DMS153 treated with DMSO at 0.1 percent for 48 hours (cell line): ENCODE measurements around the gene HSPA12B.

ENCODE experiments used
- DNase-seq: peaks from one replicate; lab custom pipeline; 2025; ENCODE audit not compliant: unreplicated experiment; lab: John Stamatoyannopoulos, UW

The HSPA12B gene

DNA sequence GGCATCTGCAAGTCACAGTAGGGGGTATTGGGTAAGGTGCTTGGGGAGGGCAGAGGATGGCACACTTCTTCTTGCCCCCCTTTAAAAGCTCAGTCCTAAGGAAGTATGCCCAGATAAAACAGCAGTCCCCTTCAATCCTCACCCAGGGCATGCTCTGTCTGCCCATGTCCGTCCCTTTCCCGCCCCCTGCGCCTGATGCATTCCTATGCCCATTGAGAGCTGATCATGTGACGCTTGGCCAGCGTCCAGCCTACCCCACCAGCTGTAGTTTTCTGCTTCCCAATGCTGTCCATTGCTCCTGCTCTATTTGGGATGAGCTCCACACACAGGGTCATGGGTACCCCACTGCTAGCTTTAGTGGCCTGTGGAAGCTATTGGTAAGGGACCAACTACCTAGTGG lies 28.4 kb upstream of the HSPA12B start:
- no peak for DNase-seq

DNA sequence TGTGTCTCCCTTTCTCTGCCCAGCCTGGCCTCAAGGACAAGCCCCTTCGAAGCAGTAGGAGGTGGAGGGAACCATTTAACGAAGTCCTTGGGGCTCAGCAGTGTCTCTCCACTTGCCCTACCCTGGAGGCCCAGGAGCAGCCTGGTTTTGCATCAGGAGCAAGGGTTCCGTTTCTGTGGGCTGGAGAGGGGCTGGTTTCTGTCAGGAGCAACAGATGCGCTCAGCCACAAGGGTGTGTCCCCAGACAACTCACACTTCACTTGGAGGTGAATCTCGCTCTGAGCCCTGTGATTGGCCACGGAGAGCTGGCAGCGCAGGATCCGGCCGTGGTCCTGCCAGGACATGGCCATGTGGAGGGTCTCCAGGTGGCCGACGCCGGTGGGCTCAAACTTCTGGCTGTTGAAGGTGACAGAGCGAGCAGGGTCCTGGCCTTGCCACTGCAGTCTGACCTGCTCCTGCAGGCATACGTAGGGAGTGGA lies 27.0 kb upstream of the HSPA12B start:
- no peak for DNase-seq

DNA sequence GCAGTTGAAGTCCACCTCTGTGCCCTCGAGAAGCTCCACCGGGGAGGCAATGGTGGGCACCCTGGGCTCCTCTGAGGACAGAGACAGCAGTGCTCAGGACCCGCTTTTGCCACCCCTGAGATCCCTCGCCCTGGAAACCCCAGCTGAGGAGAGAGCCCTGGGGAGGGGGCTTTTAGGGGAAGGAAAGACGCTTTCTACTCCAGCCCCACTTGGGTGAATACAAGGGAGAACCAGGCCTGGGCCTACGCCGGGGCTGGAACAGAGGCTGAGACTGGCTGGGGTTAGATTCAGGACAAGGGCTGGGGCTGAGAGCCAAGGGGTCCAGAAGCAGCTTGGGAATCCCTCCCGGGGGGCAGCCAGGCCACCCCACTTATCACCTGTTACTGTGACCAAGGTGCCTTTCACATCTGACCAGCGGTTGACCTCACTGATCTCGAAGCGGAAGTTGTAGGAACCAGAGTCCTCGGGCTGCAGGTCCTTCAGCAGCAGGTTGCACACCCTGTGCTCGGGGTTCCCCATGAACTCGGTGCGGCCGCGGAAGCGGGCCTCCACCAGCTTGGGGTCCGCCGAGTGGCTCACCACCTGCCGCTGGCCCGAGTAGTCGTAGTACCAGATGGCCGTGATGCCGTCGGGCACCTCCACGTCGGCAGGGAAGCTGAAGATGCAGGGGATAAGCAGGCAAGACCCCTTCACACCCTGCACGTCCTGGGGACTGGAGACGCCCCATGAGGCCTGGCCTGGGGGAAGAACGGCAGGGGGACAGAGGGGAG lies 26.3 kb upstream of the HSPA12B start:
- no peak for DNase-seq

DNA sequence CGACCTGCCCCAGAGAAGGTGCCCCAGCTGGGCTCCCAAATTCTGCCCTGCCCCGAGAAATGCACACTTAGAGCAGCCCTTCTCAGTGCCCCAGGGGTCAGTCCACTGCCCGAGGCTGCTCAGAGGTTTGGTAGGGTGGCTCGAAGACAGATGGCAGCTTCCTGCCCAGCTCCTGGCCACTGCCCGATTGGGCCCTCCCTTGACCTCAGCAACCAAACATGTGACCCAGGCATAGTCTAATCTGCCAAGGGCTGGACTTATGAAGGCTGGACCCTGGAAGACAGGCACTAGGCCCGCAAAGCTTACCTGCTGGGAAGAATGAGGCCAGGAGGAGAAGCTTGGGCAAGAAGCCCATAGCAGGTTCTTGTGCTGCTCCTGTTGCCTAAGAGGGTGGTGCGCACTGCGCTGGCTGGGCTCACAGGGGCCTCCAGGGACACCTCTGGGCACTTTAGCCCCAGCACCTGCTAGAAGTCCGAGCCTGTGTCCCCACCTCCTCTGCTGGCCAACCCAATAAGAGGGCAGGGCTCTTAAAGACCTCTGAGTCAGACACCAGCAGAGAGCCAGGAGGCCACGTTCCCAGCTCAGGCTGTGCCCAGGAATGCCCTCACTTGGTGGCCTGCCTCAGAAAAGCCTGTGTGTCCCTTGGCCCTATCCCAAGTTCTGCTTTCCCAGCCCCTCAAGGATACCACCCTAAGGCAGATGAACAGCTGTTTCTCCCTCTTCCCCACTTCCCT lies 25.5 kb upstream of the HSPA12B start:
- no peak for DNase-seq

GRCh38 chr20:3707508-3707899 lies 25.0 kb upstream of the HSPA12B start:
- no peak for DNase-seq

- no peak for DNase-seq
Measured at GRCh38 chr20:3710011-3710466, 22.4 kb upstream of the HSPA12B start.

DNA sequence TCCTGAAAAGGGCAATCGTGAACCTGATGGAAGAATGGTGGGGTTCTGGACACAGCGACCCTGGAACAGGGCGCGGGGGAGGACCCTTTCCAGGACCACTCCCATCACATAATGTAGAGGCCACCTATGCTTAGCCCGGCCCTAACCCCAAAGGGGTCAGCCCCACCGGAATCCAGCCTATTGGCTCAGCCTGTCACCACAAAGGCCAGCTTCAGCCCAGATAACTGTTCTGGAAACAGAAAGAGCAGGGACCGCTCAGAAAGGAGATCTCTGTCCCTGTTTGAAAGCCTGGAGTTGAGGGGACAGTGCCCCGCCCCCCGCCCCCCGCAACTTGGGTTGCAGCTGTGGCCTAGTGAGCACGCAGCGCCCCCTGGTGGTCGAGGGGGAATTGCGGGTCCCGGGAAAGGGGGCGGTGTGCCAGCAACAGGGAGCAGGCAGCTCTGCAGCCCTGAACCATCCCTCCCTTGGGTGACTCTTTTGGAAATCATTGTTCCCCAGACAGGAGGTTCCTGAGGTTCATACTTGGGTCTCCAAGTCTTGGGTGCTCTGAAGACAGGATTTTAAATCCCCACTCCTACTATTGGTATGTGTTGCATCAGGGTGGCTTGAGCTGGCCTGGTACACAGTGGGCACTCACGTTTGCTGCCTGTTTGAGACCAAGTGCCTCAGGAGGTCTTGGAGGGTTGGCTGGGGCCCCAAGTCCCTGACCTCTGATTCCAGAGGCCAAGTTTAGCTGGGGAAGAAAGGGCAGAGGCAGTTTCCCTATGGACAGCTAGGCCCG lies 21.6 kb upstream of the HSPA12B start:
- peak; percentile 11 for DNase-seq

- no peak for DNase-seq
Measured at GRCh38 chr20:3711484-3711941, 21.0 kb upstream of the HSPA12B start.

- no peak for DNase-seq
Measured at GRCh38 chr20:3712279-3712873, 20.1 kb upstream of the HSPA12B start, which contains the start of gene SIGLEC1. Gene SIGLEC1 (minus strand): TSS chr20:3712600. CDS start chr20:3707128, 5,472 bp downstream.

DNA sequence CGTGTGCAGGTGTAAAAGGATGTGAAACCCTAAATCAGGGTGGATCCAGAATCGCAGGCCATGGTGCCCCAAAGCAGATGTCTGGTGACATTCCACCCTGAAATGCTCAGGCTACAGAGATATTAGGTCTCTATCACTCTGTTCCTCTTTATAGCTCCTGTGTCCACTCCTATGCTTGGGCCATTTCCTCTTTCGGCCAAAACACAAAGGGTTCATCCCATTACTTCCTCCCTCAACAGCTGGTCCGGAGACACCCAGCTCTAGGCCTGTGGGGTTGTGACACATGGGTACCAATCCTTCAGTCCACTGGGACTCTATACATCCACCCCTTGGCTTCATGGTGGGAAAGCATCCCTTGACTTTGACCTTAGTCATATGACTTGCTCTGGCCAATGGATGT lies 18.4 kb upstream of the HSPA12B start:
- DNase-seq = no peak

DNA sequence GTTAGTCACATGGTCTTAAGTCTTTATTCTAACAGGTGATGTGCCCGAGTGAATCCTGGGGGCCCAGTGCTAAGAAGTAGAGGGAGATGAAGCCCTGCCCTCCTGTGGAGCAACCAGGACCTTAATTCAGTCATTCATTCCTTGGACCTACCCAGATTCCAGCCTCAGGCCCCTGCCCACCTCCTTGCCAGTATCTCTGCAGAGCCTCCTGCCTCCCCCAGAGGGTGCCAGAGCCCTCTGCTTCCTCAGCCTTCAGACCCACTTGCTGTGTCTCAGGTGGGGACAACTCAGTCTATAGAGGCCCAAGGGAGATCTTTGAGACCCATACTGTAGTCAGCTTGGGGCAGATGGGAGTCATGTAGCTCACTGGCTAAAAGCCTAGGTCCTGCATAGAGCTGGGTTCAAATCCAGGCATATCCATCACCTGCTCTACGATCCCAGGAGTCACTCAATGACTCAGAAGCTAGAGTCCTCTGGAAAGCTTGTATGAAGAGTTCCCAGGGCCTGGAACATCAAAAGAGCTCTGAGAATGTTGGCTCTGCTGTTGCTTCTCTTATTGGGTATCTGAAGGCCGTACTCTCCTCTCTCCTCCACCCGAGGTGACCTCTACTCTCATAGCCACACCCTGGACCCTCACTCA lies 16.2 kb upstream of the HSPA12B start:
- peak; percentile 6 for DNase-seq

- no peak for DNase-seq
Measured at GRCh38 chr20:3719046-3719445, 13.4 kb upstream of the HSPA12B start.

DNA sequence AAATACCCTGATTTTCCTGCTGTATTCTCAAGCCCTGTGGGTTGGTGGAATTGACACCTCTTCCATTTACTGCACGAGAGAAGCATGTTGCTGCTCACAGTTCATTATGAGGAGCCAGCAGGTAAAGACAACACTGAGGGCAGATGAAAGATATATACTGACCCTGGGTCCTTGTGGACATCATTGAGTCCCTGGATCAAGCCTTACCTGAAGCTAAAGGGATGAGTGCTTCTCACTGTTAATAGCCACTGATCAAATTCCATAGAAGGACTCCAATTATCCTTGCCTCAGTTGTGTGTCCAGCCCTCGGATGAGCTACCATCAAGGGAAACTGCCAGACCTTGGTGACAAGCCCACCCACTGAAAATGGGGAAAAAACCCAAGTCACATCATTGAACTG lies 12.4 kb upstream of the HSPA12B start:
- no peak for DNase-seq

GRCh38 chr20:3720626-3721025 lies 11.9 kb upstream of the HSPA12B start:
- no peak for DNase-seq

- DNase-seq = no peak
Measured at GRCh38 chr20:3721912-3722311, 10.6 kb upstream of the HSPA12B start.

DNA sequence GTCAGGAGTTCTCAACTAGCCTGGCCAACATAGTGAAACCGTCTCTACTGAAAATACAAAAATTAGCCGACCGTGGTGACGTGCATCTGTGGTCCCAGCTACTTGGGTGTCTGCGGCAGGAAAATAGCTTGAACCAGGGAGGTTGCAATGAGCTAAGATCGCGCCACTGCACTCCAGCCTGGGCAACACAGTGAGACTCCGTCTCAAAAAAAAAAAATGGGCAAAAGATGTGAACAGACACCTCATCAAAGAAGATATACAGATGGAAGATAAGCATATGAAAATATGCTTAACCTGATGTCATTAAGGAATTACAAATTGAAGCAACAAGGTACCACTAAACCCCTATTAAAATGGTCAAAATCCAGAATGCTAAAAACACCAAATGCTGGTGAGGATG lies 9.2 kb upstream of the HSPA12B start:
- DNase-seq = no peak

GRCh38 chr20:3724356-3724755 lies 8.1 kb upstream of the HSPA12B start:
- DNase-seq = no peak

DNA sequence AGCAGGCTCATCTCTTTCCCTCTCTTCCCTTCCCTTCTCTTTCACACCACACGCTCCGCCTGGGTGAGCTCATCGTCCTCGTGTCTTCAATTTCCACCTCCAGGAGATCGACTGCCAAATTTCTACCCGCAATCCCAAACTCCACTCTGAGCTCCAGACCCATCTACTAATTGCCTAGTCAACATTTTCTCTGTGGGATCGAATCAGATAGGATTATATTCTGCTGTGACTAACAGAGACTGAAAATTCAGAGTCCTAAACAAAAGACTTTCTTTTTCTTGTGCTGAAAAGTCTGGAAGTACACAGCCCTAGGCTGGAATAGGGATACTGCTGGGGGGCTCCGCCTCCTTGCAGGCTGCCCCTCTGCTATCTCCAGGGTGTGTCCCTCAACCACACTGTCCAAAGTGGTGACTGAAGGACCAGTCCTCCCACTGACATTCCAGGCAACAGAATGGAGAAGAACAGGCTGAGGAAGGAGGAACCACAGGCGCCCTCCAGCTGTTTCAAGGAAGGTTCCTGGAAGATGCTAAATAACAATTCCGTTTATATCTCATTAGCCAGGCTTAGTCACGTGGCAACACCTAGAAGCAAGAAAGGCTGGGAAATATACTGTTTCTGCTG lies 5.0 kb upstream of the HSPA12B start:
- no peak for DNase-seq

DNA sequence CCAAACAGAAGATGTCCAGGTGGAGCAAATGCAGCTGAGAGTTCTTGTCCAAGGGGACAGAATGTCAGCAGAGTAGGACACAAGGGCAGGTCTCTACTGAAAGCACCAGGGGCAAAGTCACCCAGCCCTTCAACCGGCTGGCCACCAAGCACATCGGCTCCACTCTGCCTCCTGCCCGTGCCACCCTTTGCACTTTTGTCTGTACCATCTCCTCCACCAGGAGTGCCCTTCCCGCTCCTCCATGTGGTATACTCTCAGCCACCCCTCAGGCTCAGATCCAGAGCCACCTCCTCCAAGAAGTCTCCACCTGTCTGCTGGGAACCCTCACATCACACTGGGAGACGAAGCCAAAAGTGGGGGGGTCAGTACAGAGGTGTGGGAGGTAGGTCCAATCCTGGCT lies 4.1 kb upstream of the HSPA12B start:
- no peak for DNase-seq

DNA sequence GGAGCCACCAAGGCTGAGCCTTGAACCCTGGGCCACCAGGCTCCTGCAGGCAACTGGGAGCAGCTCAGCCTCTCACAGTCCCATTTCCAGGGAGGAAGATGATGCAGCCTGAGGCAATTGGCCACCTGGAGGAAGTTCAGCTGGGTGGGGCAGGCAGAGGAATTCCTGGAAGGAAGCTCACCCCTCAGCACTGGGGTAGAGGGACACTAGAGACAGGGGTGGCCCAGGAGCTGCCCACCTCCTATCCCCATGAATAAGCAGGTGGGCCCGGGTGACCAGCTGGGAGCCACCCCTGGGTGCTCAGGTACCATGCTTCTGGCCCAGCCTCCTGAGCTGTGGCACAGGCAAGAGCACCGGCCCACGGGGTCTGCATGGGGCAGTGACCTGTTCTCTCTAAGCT lies 3.6 kb upstream of the HSPA12B start:
- DNase-seq = no peak
